Frontal cortex (tissue), 4 donors: ENCODE results near the gene TSHZ3. TPM values are rescaled to one million over a fixed set of nuclear protein-coding genes. Genes with fewer than 3 reads are reported as not detected.

Source experiments
- DNase-seq, 2 donors: peaks; one replicate each; pipeline ENCODE4 v3.0.0; 2012; ENCODE audit warnings: low spot score in 2 of 2
- FAIRE-seq: peaks from 2 replicates; lab custom pipeline; 2012; peaks lifted over from hg19 to GRCh38; lab: Jason Lieb, UNC
- total RNA-seq: library from RNA; depleted of rRNA; stranded (reverse); fragments of >200 nt; gene quantifications from one replicate; pipeline ENCODE4 v1.2.3, GENCODE V29; 2014
- donor health status: control.
- donor health status: control.
- donor health status: control.

Gene TSHZ3
- total RNA-seq, 1 donor from 2014 or later: 22.8 TPM

- DNase-seq: no peak
- FAIRE-seq: no peak
Measured at GRCh38 chr19:31294189-31294588, 55.0 kb downstream of the TSHZ3 start.

- no peak for DNase-seq
- no peak for FAIRE-seq
Measured at GRCh38 chr19:31292639-31293185, 56.5 kb downstream of the TSHZ3 start.

DNA sequence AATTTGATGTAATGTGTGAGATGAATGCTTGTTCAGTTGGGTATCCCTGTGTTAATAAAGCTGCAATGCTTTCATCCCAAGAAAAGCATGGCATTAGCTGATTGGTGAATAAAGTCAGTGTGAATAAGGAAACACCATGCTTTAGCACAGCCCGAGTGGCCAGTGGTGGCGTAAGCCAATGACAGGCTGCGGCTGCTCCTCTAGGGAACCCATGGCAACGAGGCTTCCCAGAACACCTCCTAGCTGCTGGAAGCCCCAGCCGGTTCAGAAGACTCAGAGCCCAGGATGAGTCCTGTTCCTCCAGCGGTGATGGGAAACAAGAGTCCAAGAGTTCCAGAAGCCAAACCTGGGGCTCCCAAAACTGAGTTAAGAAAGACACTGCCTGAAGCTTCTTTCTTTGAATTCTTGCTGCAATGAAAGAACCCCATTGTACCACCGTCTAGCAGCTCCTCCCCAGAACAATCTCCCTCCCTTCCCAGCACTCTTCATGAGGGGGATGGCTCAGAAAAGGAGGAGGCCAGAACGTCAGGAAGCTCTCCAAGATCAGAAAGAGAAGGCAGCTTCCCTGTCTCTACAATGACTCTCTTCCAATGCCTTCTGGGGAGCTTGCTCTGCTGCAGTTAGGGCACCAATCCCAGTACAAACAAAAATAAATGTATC lies 58.2 kb downstream of the TSHZ3 start:
- no peak for DNase-seq
- no peak for FAIRE-seq

DNA sequence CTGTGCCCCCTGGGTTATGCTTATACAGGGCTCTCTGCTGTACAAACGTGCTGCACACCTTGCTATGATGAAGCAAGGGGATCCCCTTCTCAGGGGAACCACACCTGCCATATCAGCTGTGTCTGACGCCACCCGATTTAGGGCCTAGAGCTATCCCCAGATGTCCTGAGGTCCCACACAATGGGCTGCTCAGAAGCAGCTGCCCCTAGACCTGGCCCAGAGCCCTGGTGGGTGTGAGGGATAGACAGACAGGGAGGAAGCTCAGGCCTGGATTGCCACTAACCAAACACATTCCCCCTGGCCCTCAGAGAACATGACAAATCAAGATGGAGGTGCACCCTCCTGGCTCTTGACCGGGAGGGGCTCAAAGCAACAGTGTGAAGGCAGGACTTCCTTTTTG lies 59.3 kb downstream of the TSHZ3 start:
- no peak for DNase-seq
- FAIRE-seq: no peak

- no peak for DNase-seq
- no peak for FAIRE-seq
Measured at GRCh38 chr19:31289381-31289880, 59.8 kb downstream of the TSHZ3 start.

DNA sequence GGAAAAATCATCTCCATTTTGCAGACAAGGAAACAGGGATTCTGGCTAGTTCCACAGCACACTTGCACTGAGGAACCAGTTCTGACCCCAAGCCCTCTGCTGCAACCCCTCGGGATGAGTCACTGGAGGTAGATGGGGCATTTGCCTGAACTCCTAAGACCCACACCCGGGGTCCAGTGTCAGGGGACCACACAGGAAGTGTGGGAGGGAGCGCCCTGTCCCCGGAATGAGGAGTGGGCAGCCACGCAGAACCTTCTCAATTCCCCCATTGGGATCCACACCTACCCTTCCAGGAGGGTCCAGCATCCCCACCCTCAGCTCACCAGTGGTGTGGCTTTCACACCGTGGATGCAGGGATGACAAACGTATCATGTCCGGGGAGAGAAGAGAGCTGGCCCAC lies 62.7 kb downstream of the TSHZ3 start:
- no peak for FAIRE-seq
- no peak for DNase-seq

DNA sequence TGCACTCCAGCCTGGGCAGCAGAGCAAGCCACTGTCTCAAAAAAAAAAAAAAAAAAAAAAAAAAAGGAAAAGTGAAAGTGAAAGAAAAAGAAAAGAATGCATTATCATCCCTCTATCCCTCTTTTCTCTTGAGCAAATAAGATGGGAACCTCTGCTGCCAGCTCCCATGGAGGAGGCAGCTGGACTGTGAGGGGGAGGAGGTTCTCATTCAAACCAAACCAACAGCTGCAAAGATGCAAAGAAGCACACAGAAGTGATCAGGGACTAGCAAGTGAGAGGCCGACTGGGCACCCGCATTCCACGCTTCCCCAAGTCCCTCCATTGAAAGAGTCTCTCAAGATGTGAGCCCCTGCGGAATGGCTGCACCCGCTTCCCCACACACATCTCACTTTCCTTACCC lies 63.5 kb downstream of the TSHZ3 start:
- peak; percentile 28 to 40 for DNase-seq

GRCh38 chr19:31284621-31285020 lies 64.6 kb downstream of the TSHZ3 start:
- no peak for FAIRE-seq
- no peak for DNase-seq

More for the DNA sequence above, 63.5 kb downstream of the TSHZ3 start:
- no peak for FAIRE-seq

DNA sequence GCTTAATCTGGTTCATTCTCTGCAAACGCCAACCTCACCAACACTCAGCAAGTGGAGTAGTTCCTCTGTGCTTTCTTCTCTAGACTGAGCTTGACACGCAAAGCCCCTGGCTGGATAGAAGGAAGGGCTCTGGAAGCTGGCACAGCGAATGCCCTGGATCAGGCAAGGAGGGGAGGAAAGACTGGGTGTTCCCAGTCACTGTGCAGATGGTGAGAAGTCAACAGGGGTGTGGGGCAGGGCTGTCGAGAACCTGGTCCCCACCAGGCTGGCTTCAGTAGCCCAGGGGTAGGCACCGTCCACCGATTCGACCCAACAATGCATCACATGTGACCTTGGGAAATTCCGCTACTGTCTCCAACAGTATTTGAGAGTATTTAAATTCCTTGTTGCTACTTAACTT lies 65.5 kb downstream of the TSHZ3 start:
- DNase-seq: no peak
- FAIRE-seq: no peak

GRCh38 chr19:31282346-31282745 lies 66.9 kb downstream of the TSHZ3 start:
- FAIRE-seq: no peak
- DNase-seq: no peak

DNA sequence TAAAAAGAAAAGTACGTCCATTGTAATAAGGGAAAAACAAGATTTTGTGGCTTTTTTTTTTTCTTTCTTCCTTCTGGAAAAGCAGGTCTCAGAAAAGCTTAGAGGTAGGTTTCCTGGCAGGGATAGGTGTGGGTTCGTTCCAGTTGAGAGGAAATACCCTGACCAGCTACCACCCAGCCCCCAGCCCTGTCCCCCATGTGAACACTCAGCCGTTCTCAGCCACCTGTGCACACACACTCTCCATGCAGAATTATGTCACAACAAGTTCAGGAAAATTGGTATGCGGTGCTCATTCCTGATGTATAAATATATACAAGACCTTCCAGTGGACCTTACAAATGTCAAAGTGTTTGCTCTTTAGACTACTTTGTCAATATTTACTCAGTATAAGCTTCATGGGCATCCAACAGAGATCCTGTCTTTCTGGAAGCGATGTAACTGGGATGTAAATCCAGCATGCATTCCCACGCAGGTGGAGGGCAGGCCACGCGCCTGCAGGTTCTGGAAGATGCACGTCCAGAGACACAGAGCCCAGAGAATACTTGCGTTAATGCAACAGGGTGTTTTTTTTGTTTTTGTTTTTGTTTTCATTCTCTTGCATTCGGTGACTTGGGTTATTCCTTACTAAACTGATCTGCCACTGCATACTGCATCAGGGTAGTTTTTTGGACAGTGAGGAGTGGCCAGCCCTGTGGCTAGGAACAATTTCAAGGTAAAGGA lies 68.8 kb downstream of the TSHZ3 start:
- DNase-seq (no peak), FAIRE-seq (no peak)

DNA sequence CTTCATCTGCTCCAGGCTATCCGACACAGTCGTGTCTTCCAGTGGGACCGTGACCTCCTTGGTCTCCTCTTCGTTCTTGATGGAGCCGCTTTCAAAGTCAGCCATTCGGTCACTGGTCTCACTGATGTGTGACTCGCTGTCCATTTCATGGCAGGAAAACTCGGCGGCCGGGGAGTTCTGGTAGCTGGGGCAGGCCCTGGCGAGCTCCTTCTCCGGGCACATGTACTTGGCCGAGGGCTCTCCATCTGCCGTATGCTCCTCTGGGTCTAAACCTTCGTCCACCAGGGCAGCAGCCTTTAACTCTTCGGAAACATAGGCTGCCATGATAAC lies 69.8 kb downstream of the TSHZ3 start:
- FAIRE-seq (no peak), DNase-seq (no peak)

GRCh38 chr19:31278555-31279435 lies 70.4 kb downstream of the TSHZ3 start:
- DNase-seq (no peak), FAIRE-seq (no peak)

- DNase-seq: no peak
- FAIRE-seq: no peak
Measured at GRCh38 chr19:31277516-31277915, 71.7 kb downstream of the TSHZ3 start.

- no peak for FAIRE-seq
Measured at GRCh38 chr19:31276831-31277230, 72.4 kb downstream of the TSHZ3 start.

DNA sequence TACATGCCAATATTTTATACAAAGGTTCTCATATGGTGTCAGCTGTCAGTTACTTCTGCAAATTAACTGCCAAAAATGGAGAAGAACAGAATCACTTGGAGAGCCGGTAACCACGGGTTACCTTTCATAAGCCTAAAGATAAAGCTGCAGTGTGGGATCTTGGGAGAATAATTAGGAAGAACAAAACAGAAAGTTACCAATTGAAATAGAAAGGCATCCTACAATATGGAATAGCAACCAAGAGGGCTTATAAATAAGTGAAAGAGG lies 74.2 kb downstream of the TSHZ3 start:
- FAIRE-seq (no peak), DNase-seq (no peak)

More at GRCh38 chr19:31276831-31277230, 72.4 kb downstream of the TSHZ3 start:
- DNase-seq: no peak

DNA sequence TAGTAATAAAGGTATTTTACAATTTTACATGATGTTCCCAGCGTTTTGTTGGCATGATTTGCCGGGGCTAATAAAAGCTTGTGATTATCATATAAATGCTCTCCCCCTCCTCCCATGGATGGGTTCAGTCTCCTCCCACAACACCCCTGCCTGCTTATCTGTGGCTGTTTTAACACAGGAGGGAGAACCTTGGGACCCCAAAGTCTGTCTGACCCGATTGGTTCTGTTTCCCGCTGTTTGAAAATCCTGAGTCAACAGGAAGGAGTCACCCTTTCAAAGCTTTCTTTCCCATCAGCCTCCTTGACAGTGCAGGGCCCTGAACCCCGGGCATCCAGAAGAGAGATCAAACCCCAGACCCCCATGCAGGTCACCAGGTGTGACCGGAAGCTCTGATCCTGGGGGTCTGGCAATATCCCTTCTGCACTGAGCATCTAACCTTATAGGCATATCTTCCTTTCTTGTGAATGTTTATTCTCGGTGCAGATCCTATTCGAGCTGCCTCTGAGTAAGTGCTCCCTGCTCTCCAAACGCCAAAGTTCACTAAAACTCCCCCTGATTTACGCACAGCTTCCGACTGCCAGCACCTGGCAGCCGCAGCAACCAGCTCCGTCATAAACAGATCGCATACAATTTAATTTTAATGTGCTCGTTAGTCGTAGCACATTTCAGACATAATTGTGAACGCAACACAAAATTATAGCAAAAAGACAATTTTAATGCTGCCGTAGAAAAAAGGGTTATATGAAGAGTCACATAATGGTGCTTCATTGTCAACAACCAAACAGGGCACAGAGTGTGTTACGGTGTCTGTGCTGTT lies 74.8 kb downstream of the TSHZ3 start:
- no peak for DNase-seq
- no peak for FAIRE-seq

DNA sequence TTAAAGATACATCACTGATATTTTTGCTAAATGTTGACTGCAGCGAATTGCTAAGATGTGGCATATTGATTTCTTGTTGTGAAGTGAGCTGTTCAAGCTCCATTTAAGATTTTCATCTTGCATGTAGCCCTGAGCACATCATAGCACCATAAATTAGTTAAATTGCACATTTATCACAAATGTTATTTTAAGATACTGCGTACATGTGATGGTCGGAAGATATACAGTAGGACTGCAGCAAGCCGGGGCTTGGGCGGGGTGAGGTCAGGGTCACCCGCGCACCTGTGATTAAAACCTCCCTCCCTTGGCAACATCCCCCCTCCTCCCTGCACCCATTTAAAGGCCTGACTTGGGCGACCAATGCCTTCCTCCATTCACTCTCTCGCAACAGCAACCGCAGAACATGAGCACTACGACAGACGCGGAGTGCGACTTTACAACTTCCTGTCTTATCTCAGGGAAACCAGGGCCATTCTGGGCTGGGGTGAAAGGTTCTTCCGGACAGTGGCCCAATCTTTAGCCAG lies 76.6 kb downstream of the TSHZ3 start:
- DNase-seq: no peak
- FAIRE-seq: no peak

GRCh38 chr19:31271306-31271911 lies 77.8 kb downstream of the TSHZ3 start:
- DNase-seq (no peak), FAIRE-seq (no peak)
